HuH-7 (cell line): ENCODE measurements around the gene MYO16.
A peak's percentile ranks its signal among the peaks of the same experiment; 100 is the strongest.

Source experiments
- DNase-seq: peaks from one replicate; pipeline ENCODE4 v3.0.0; 2011; ENCODE audit warnings: low spot score

MYO16 gene

DNA sequence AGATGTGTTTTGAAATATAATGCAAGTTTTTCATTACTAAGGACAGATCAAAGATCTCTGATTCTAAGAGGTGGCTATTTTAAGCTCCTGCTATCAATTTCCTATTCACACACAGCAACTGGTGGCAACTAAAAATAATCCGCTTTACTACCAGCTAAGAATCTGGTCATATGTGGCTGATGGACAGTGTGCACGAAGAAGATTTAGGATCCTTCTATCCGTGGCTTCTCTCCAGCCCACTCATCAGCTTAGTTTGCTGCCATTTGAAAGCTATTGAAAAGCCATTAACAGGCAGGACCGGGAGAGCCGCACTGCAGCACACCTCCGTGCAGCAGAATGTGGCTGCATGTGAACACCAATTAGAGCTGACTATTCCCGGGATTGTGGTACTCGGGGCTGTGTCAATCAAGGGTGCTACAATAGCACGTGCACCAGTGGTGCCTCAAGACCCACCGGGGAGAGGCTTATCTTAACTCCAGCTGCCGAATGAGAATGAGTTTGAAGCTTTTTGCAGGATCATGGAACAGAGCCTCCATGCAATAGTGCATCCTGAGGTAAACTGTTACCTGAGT lies at the start of gene MYO16:
Gene MYO16 (plus strand): TSS at position 431 of the 572 bp plus-strand sequence. CDS start 234 bp downstream, outside the sequence.
- DNase-seq, result no peak

DNA sequence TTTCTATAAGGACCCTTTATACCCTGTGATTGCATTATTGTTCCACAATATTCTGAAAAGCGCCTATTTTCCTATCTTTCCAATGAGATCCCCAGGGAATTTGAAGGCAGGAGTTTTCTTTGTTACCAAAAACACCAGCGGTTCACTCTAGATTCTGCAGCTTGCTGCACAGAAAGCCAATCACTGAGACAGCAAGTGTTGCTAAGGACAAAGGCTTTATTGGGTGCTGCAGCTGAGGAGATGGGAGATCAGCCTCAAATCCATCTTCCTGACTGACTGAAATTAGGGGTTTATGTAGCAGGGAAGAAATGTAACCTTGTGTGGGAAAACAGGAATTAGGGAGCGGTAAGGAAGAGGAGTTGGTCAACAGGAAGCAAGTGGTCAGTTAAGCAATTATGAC lies 42.6 kb upstream of the MYO16 start:
- no peak for DNase-seq

DNA sequence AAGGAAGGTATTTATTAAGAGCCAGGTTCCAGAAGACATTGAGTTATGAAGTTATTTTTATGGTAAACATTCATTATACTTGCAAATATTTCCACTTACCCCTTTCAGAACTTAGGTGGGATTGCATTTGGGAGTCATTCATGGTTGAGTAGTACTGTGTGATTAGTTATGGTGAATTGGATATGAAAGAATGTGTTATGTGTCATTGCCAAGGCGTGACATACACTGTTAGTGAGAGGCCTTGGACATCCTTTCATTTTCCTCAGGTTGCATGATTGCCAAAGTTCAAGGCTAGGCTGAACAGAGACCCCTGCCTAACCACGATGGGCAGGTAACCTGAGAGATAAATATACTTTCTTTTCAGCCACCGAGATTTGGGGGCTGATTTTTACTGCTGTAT lies 40.9 kb upstream of the MYO16 start:
- no peak for DNase-seq

GRCh38 chr13:108594153-108594552 lies 35.3 kb upstream of the MYO16 start:
- no peak for DNase-seq

- DNase-seq, result no peak
These were observed 33.8 kb upstream of the MYO16 start for GRCh38 chr13:108595436-108596274.

- DNase-seq, result no peak
These were observed 31.5 kb upstream of the MYO16 start for GRCh38 chr13:108597943-108598342.

GRCh38 chr13:108606424-108606823 lies 23.0 kb upstream of the MYO16 start:
- DNase-seq, result no peak

DNA sequence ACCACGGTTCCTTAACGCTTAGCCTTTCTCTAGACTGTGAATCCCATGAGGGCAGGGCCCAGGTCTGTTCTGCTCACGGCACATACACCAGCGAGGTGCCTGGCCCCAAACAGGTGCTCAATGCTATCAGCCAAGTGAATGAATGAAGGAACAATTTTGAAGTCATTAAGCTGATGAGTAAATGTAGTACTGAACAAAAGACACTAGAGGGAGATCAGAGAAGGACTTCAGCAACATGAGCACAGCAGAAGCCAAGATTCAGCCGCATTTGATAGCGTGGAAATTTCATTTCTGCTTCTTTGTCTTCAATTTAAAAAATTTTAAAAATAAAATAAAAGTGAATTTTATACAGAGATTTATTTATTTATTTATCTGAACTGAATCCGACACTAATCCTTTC lies 20.1 kb upstream of the MYO16 start:
- DNase-seq, result peak; percentile 5

GRCh38 chr13:108610507-108610906 lies 18.9 kb upstream of the MYO16 start:
- DNase-seq, result no peak

- DNase-seq, result no peak
These were observed 14.2 kb upstream of the MYO16 start for GRCh38 chr13:108615241-108615640.

DNA sequence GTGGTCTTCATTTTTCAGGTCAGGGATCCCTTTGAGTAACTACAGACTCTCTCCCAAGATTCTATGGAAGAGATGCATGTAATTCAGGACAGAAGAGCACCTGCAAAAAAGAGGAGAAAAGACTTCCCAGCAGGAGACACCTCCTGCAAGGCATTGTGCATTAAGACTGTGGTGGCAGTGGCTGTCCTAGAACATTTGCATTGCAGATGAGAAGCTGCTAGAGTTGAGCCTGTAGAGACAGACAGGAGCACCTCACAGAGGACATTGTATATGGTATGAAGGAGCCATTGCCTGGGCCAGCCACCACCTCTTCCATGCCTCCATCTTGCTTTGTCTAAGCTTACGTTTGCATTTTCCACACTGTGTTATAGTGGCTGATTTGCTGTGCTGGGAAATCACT lies 11.2 kb upstream of the MYO16 start:
- no peak for DNase-seq

DNA sequence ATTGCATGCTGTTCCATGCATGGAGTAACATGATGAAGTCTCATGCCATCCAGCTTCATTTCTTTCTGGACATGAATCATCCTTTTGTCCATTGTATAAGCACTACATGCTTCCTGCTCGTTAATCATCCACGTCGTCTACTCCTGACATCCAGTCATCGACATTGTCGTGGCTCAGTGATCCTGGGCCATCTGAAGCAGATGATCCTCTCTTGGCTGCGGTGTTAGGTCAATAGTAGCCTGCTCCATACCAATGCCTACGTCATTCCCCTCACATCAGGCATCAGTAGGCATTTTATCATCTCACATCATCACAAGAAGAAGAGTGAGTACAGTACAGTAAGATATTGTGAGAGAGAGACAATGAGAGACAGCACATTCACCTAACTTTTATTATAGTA lies 7.9 kb upstream of the MYO16 start:
- DNase-seq, result no peak

- DNase-seq, result no peak
These were observed 5.3 kb upstream of the MYO16 start for GRCh38 chr13:108624108-108624507.

DNA sequence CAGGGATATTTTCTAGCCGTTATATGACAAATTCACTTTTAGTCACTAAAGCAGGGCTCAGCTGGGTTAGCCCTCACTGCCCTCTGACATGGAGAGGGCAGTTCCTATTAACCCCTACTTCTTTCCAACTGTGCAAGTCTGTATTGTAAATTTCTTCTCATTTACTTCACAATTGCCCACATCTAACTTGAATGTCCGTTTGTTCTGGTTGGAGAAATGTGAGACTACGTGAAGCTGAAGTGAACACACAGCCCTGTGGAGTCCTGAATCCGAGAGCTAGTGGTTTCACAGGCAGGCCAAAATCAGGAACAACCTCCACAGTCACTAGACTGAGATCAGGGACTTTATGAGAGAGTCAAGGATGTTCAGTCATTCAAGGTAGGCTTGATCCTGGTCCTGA lies 4.4 kb upstream of the MYO16 start:
- no peak for DNase-seq

- no peak for DNase-seq
These were observed 577 bp downstream of the MYO16 start for GRCh38 chr13:108629988-108630387.

DNA sequence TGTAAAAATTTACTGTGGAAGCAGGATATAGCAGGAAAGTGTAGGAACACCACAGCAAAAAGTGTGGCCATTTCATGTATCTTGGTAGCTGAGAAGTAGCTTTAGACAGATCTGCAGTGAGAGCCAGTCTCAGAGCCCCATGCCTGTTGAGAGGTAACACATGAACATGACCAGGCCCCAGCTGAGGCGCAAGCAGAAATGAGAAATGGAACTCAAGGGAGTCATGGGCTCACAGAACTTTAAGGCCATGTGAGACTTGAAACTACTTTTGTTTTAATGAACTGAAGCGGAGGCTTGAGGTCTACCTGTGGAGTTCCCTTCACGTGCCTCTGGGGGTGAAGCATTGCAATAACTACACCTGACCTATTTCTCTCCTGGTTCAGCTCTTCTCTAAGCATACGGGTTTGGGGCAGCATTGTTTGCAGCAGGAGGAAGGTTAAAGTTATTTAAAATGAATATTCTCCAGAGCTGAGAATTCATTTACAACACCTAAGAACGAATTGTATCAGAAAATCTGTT lies 3.3 kb downstream of the MYO16 start:
- no peak for DNase-seq

DNA sequence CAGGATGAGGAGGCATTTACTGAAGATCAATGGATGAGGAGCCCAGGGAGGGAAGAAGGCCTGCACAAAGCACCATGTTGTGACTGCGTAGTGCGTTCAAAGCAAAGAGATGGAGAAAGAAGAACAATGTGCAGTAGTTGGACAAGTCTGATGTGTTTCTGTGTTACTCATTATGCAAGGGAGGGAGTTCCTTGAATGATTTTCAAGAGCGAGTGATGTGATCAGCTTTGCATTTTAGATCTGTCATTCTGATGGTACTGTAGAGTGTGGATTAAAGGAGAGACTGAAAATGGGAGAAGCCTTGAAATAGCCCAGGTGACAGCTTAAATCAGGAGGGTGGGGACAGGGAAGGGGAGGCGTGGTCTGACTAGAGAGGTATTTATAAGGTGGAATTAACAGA lies 9.5 kb downstream of the MYO16 start:
- no peak for DNase-seq

DNA sequence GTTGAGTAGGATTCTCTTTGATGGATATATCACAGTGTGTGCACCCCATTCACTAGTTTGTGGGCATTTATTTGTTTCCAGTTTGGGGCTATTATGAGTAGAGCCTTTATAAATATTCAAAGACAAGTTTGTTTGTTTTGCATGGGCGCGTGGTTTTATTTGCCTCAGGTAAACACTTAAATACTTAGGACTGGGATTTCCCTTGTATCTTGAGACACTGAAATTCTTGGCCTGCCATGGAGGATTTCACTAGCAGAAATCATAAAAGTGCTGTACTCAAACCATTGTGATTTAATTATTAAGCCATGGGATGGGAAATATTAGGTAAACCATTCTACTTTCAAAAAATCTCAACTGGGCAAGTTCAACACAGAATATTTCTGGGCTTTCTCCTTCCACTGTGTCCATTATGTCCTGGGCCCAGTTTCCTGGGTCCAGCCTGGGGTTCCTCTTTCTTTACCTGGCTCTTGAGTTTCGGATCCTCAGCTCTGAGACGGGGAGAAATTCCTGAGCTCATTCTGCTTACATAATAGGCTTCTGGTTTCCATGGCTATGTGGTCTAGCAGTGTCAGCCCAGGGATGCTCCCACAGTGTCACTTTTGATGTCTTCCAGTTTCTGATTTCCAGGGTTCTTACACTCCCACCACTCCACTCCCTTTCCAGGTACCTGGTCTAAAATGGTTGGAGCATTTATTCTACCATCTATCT lies 14.4 kb downstream of the MYO16 start:
- DNase-seq, result no peak

GRCh38 chr13:108645376-108645775 lies 16.0 kb downstream of the MYO16 start:
- no peak for DNase-seq

DNA sequence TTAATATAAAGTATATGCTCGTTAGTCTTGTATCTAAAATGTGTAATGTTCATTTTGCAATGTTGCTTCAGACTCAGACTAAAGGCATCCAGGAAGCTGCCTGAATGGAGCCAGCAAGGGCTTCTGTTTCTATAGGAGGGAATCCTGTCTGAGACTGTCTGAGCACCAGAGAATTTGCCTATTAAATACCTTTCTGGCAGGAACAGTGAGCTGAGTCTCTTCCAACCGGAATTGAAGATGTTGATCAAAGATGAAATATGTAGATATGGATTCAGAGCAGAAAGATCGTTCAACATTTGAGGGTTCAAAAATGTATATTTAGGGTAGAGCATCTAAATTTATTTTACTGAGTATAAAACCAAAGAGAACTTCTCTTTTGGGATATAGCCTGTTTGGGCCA lies 20.9 kb downstream of the MYO16 start:
- DNase-seq, result no peak

GRCh38 chr13:108656742-108657141 lies 27.3 kb downstream of the MYO16 start:
- no peak for DNase-seq

DNA sequence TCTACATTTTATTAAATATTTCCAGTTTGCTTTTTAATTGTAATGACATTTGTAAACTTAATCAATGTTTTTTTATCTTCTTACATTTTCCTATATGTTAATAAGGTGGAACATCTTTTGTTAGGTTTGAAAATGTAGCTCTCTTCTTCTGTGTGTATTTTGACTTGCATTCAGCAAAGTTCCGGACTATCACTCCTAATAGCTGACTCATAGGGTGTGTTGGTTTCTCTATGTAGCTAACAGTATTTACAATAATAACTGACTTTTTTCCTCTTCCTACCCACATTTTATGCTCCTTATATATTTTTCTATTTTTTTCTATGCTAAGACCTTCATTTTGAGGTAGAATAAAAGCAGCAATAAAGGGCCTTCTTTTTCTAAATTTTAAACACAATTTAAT lies 28.1 kb downstream of the MYO16 start:
- DNase-seq, result no peak

- no peak for DNase-seq
These were observed 33.1 kb downstream of the MYO16 start for GRCh38 chr13:108662528-108662927.
